Measurements from ENCODE around the gene RAPGEF5. TPM values are rescaled to one million over a fixed set of nuclear protein-coding genes. Genes with fewer than 3 reads are reported as not detected.

The RAPGEF5 gene
- total and polyA plus RNA-seq, 2 experiments from 2014 or later, result 0.21 TPM; not detected in 1

- H3K4me1 ChIP-seq (ENCODE audit: low read depth), result peaks cover 5% of the 10 kb centered on the region
- no peak overlapping the region for H3K27ac ChIP-seq
- H3K9me3 ChIP-seq (ENCODE audit: low read depth), result no peaks in the 10 kb centered on the region
- no peaks in the 10 kb centered on the region for H3K27me3 ChIP-seq
- no peak overlapping the region for H3K4me3 ChIP-seq
- DNase-seq (ENCODE audit: low read depth in 1 of 2, low spot score in 1 of 2), result no peak
- TF ChIP-seq, protein P1, sequence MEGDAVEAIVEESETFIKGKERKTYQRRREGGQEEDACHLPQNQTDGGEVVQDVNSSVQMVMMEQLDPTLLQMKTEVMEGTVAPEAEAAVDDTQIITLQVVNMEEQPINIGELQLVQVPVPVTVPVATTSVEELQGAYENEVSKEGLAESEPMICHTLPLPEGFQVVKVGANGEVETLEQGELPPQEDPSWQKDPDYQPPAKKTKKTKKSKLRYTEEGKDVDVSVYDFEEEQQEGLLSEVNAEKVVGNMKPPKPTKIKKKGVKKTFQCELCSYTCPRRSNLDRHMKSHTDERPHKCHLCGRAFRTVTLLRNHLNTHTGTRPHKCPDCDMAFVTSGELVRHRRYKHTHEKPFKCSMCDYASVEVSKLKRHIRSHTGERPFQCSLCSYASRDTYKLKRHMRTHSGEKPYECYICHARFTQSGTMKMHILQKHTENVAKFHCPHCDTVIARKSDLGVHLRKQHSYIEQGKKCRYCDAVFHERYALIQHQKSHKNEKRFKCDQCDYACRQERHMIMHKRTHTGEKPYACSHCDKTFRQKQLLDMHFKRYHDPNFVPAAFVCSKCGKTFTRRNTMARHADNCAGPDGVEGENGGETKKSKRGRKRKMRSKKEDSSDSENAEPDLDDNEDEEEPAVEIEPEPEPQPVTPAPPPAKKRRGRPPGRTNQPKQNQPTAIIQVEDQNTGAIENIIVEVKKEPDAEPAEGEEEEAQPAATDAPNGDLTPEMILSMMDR (IDR thresholded peaks at IDR 0.05; ENCODE audit: low read depth, low read length), result no peak
- no peaks in the 10 kb centered on the region for H3K36me3 ChIP-seq
Observed at GRCh38 chr7:22255342-22255741, 101.6 kb downstream of the RAPGEF5 start.

DNA sequence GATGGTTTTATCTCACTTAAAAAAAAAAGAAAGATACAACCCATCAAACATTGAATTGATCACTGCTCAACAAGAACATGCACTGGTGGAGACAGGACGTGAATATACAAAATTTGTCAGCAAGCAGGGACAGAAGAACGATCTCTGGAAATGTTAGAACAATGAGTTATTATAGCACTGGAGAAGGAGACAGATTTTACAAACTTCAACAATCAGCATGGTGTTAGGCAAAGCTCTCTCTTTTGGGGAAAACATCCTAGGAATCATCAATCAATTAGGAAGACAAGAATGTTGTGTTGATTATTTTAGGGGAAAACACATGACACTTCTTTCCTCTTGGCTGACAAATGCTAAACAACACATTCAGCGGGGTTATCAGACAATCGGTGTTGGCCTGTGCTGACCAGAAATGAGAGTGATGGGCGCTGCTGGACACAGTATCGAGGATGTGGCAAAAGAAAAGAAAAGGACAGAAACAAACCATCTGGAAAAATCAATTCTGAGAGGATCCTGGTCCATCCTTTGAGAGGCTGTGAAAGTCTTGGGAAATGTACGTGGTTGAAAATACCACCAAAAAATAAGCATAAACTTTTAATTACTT is 103.9 kb downstream of the RAPGEF5 start:
- DNase-seq (ENCODE audit: low read depth in 1 of 2, low spot score in 1 of 2), result no peak

DNA sequence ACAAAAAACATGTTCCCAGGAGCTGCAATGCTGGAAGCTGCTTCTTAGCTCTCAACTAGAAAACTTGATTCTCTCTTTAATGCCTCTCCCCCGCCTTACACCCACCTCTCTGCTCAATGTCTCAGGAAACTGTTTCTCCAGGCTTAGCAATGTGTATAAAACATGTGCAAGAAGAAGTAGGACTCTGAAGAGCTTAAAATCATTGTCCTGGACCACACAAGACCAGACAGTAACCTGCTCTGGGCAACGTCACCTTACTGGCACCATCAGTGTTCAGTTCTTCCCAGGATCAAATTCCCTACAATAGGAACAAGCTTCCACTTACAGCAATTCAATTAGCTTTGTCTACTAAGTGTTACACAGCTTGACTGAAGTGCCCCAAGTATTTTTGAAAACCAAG is 104.9 kb downstream of the RAPGEF5 start:
- Histone ChIP-seq H3K4me1 (ENCODE audit: low read depth) (peaks cover 5% of the 10 kb centered on the region), H3K27ac (no peak overlapping the region), H3K36me3 (no peaks in the 10 kb centered on the region), H3K4me3 (no peak overlapping the region), H3K27me3 (no peaks in the 10 kb centered on the region), H3K9me3 (ENCODE audit: low read depth) (no peaks in the 10 kb centered on the region)
- DNase-seq (ENCODE audit: low read depth in 1 of 2, low spot score in 1 of 2), result peak in 1 of 2 donors; percentile 38
- TF ChIP-seq, protein P1 (IDR thresholded peaks at IDR 0.05; ENCODE audit: low read depth, low read length), result no peak

More for the DNA sequence above, 103.9 kb downstream of the RAPGEF5 start:
- Histone ChIP-seq H3K4me3 (no peak overlapping the region), H3K27ac (no peak overlapping the region), H3K9me3 (ENCODE audit: low read depth) (no peaks in the 10 kb centered on the region), H3K4me1 (ENCODE audit: low read depth) (peaks cover 5% of the 10 kb centered on the region), H3K27me3 (no peaks in the 10 kb centered on the region), H3K36me3 (no peaks in the 10 kb centered on the region)
- TF ChIP-seq, protein P1 (IDR thresholded peaks at IDR 0.05; ENCODE audit: low read depth, low read length), result no peak

- TF ChIP-seq, protein P1 (IDR thresholded peaks at IDR 0.05; ENCODE audit: low read depth, low read length), result no peak
Observed at GRCh38 chr7:22251281-22251680, 105.7 kb downstream of the RAPGEF5 start.

DNA sequence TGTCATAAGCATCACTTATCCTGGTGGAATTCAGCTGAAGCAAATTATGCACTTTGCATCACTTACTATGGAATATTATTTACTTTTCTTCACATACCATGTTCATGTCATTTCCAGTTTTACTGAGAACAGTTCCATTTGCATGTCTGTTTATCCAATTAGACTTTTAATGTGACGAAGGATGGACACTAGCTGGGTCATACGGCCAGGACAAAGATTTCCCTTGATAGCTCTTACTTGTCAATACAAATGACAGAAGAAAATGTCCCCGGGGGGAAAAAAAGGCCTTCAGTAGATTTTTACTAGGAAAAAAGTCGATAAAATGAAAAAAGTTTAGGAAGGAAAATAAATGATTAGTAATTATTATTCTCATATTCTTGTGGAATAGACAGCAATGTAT is 106.6 kb downstream of the RAPGEF5 start:
- Histone ChIP-seq H3K4me3 (no peak overlapping the region), H3K9me3 (ENCODE audit: low read depth) (no peaks in the 10 kb centered on the region), H3K36me3 (no peaks in the 10 kb centered on the region), H3K27me3 (no peaks in the 10 kb centered on the region), H3K27ac (no peak overlapping the region), H3K4me1 (ENCODE audit: low read depth) (peaks cover 5% of the 10 kb centered on the region)
- TF ChIP-seq, protein P1 (IDR thresholded peaks at IDR 0.05; ENCODE audit: low read depth, low read length), result no peak
- DNase-seq (ENCODE audit: low read depth in 1 of 2, low spot score in 1 of 2), result no peak

More at GRCh38 chr7:22251281-22251680, 105.7 kb downstream of the RAPGEF5 start:
- H3K4me1 ChIP-seq (ENCODE audit: low read depth), result peaks cover 5% of the 10 kb centered on the region
- H3K4me3 ChIP-seq, result no peak overlapping the region
- no peaks in the 10 kb centered on the region for H3K27me3 ChIP-seq
- no peaks in the 10 kb centered on the region for H3K36me3 ChIP-seq
- DNase-seq (ENCODE audit: low read depth in 1 of 2, low spot score in 1 of 2), result no peak
- H3K9me3 ChIP-seq (ENCODE audit: low read depth), result no peaks in the 10 kb centered on the region
- H3K27ac ChIP-seq, result no peak overlapping the region

Measured in cardiac muscle cell (in vitro differentiated cells and primary cell).